H1 (cell line): ENCODE measurements around the gene ZNF133. TPM values are rescaled to one million over a fixed set of nuclear protein-coding genes. Genes with fewer than 3 reads are reported as not detected.

Source experiments
- CTCF ChIA-PET: fragments of 300-600 bp; sonication (Branson Sonifier 250); formaldehyde crosslinking; loops from one replicate; lab custom pipeline; 2021; ENCODE audit not compliant: partially characterized antibody; lab: Charles Lee
- POLR2A ChIA-PET: fragments of 300-600 bp; sonication (Branson Sonifier 250); formaldehyde crosslinking; loops from one replicate; lab custom pipeline; 2021; ENCODE audit warnings: inconsistent platforms; ENCODE audit not compliant: partially characterized antibody; lab: Charles Lee
- DNase-seq, 2 experiments: peaks; one replicate each; pipeline versions ENCODE4 v3.0.0 to v3.0.0-alpha.2; 2010 to 2022; ENCODE audit warnings: low spot score in 2 of 2, low read depth in 1 of 2, mixed read lengths in 1 of 2
- FAIRE-seq: peaks from 2 replicates; lab custom pipeline; 2011; peaks lifted over from hg19 to GRCh38; lab: Jason Lieb, UNC
- H2AFZ ChIP-seq: 2 replicates; pipeline ENCODE4 v1.8.1; 2012; ENCODE audit warnings: low read length, inconsistent platforms
- H2AK5ac ChIP-seq: 2 replicates; pipeline ENCODE4 v1.6.1; 2013; ENCODE audit warnings: low read depth, low read length
- H2BK120ac ChIP-seq: replicated peaks from 2 replicates; pipeline ENCODE3; 2013; ENCODE audit warnings: low read depth, low read length, inconsistent platforms
- H2BK12ac ChIP-seq: 2 replicates; pipeline ENCODE4 v1.6.1; 2013; ENCODE audit warnings: low read depth, low read length
- H2BK15ac ChIP-seq: 2 replicates; pipeline ENCODE4 v1.6.1; 2013; ENCODE audit warnings: low read length
- H2BK20ac ChIP-seq: 2 replicates; pipeline ENCODE4 v1.6.1; 2013; ENCODE audit warnings: low read length
- H2BK5ac ChIP-seq: 2 replicates; pipeline ENCODE4 v1.6.1; 2013; ENCODE audit warnings: low read depth, low read length
- H3K14ac ChIP-seq: 2 replicates; pipeline ENCODE4 v1.6.1; 2013; ENCODE audit warnings: inconsistent platforms; ENCODE audit not compliant: insufficient read length
- H3K18ac ChIP-seq: 2 replicates; pipeline ENCODE4 v1.6.1; 2013; ENCODE audit warnings: low read length; ENCODE audit errors: extremely low read depth
- H3K23ac ChIP-seq: 2 replicates; pipeline ENCODE4 v1.6.1; 2013; ENCODE audit warnings: inconsistent platforms; ENCODE audit not compliant: insufficient read length
- H3K23me2 ChIP-seq: 2 replicates; pipeline ENCODE4 v1.6.1; 2013; ENCODE audit warnings: low read depth, low read length
- H3K27ac ChIP-seq: 2 replicates; pipeline ENCODE4 v1.6.1; 2011; ENCODE audit warnings: low read depth, low read length, inconsistent platforms
- H3K27me3 ChIP-seq, 4 experiments: replicated peaks in 1 of 4; 1 replicate in 1 of 4; 2 replicates in 3 of 4; pipeline versions ENCODE4 v1.6.1 to v1.8.1; 2011 to 2013; ENCODE audit warnings: low read length in 3 of 4, mild to moderate bottlenecking in 3 of 4, inconsistent platforms in 2 of 4, mixed read lengths in 2 of 4, moderate library complexity in 1 of 4; ENCODE audit not compliant: control insufficient read depth in 3 of 4, insufficient read depth in 3 of 4; ENCODE audit errors: extremely low read depth in 1 of 4
- H3K36me3 ChIP-seq, 4 experiments: 2 replicates each; pipeline versions ENCODE4 v1.6.1 to v1.8.1; 2011 to 2013; ENCODE audit warnings: mild to moderate bottlenecking in 4 of 4, low read length in 3 of 4, moderate library complexity in 2 of 4, control low read depth in 1 of 4, inconsistent platforms in 1 of 4; ENCODE audit not compliant: insufficient read depth in 4 of 4, control insufficient read depth in 2 of 4
- H3K4ac ChIP-seq: replicated peaks from 2 replicates; pipeline ENCODE3; 2013; ENCODE audit warnings: low read length, low read depth, mixed read lengths, inconsistent platforms; ENCODE audit not compliant: insufficient read length
- H3K4me1 ChIP-seq, 4 experiments: replicated peaks in 1 of 4; 1 replicate in 1 of 4; 2 replicates in 3 of 4; pipeline versions ENCODE4 v1.6.1 to v1.8.1; 2011 to 2013; ENCODE audit warnings: low read length in 3 of 4, inconsistent platforms in 2 of 4, mixed read lengths in 1 of 4; ENCODE audit not compliant: insufficient read depth in 4 of 4, control insufficient read depth in 3 of 4
- H3K4me2 ChIP-seq, 2 experiments: 2 replicates each; pipeline versions ENCODE4 v1.6.1 to v1.8.1; 2011 to 2013; ENCODE audit warnings: low read depth in 2 of 2, low read length in 2 of 2, control low read depth in 1 of 2, inconsistent platforms in 1 of 2, mild to moderate bottlenecking in 1 of 2; ENCODE audit not compliant: insufficient read depth in 1 of 2
- H3K4me3 ChIP-seq, 4 experiments: fragments of 200-600, 300-600 bp in 1 of 4; sonication (generic), shearing (Covaris generic), sonication (Bioruptor Twin) in 1 of 4; 2 replicates each; pipeline versions ENCODE4 v1.5.1 to v1.8.1; 2011 to 2016; ENCODE audit warnings: low read length in 4 of 4, low read depth in 3 of 4, control low read depth in 2 of 4, inconsistent platforms in 2 of 4, mild to moderate bottlenecking in 2 of 4, mixed read lengths in 1 of 4, moderate library complexity in 1 of 4; ENCODE audit not compliant: insufficient read depth in 2 of 4; ENCODE audit errors: extremely low read depth in 1 of 4
- H3K56ac ChIP-seq: replicated peaks from 2 replicates; pipeline ENCODE3; 2013; ENCODE audit warnings: low read depth, mild to moderate bottlenecking, mixed read lengths, low read length, inconsistent platforms; ENCODE audit not compliant: insufficient read length
- H3K79me1 ChIP-seq: 2 replicates; pipeline ENCODE4 v1.6.1; 2013; ENCODE audit warnings: low read depth, low read length, control low read depth
- H3K79me2 ChIP-seq, 2 experiments: 2 replicates each; pipeline versions ENCODE4 v1.6.1 to v1.8.1; 2012 to 2013; ENCODE audit warnings: low read length in 2 of 2, mild to moderate bottlenecking in 2 of 2, inconsistent platforms in 1 of 2; ENCODE audit not compliant: insufficient read depth in 2 of 2, control insufficient read depth in 1 of 2
- H3K9ac ChIP-seq, 4 experiments: replicated peaks in 1 of 4; 1 replicate in 1 of 4; 2 replicates in 3 of 4; pipeline versions ENCODE4 v1.6.1 to v1.8.1; 2011 to 2013; ENCODE audit warnings: low read depth in 3 of 4, low read length in 3 of 4, control low read depth in 2 of 4, mild to moderate bottlenecking in 2 of 4, moderate library complexity in 2 of 4, inconsistent platforms in 1 of 4; ENCODE audit errors: extremely low read depth in 1 of 4
- H3K9me3 ChIP-seq, 2 experiments: 2 replicates each; pipeline versions ENCODE4 v1.6.1 to v1.8.1; 2012 to 2013; ENCODE audit warnings: mild to moderate bottlenecking in 2 of 2, moderate library complexity in 2 of 2, control low read depth in 1 of 2, inconsistent platforms in 1 of 2, low read depth in 1 of 2, low read length in 1 of 2, mixed read lengths in 1 of 2; ENCODE audit not compliant: insufficient read depth in 2 of 2
- H4K20me1 ChIP-seq, 2 experiments: replicated peaks in 1 of 2; 2 replicates each; pipeline versions ENCODE3 to v1.8.1; 2011 to 2013; ENCODE audit warnings: inconsistent platforms in 2 of 2, low read length in 2 of 2, mild to moderate bottlenecking in 1 of 2; ENCODE audit not compliant: insufficient read depth in 2 of 2, control insufficient read depth in 1 of 2
- H4K5ac ChIP-seq: 2 replicates; pipeline ENCODE4 v1.6.1; 2013; ENCODE audit warnings: low read length, low read depth, mixed read lengths, inconsistent platforms; ENCODE audit not compliant: insufficient read length
- H4K8ac ChIP-seq: 2 replicates; pipeline ENCODE4 v1.8.0; 2013; ENCODE audit warnings: mild to moderate bottlenecking, moderate library complexity, low read length, inconsistent platforms; ENCODE audit not compliant: insufficient read depth; ENCODE audit errors: extremely low read depth
- H4K91ac ChIP-seq: replicated peaks from 2 replicates; pipeline ENCODE3; 2013; ENCODE audit warnings: low read length, mixed read lengths, inconsistent platforms; ENCODE audit not compliant: insufficient read length
- CBX5 ChIP-seq: fragments of 300-800, 300-1000 bp; sonication (generic); IDR thresholded peaks from 2 replicates; pipeline ENCODE4 v1.7.1; 2016; ENCODE audit warnings: antibody characterized with exemption, low read length, low read depth
- GTF2F1 ChIP-seq: IDR thresholded peaks from 2 replicates; pipeline ENCODE4 v1.6.1; 2012; ENCODE audit warnings: low read depth, low read length, improper control_type of control experiment, borderline replicate concordance
- MAFK ChIP-seq: IDR thresholded peaks from 2 replicates; pipeline ENCODE4 v1.6.1; 2012; ENCODE audit warnings: low read depth, mild to moderate bottlenecking, improper control_type of control experiment, low read length
- SP2 ChIP-seq: IDR thresholded peaks from 2 replicates; pipeline ENCODE4 v1.6.1; 2012; ENCODE audit warnings: mild to moderate bottlenecking, low read length, inconsistent platforms
- TAF1 ChIP-seq: IDR thresholded peaks from 2 replicates; pipeline ENCODE4 v1.6.1; 2011; ENCODE audit warnings: mild to moderate bottlenecking, low read depth, low read length
- WGBS, 2 experiments: shearing (Covaris generic) in 1 of 2; methylation state at CpG; one replicate each; pipeline versions ENCODE4 v1.1.6 to v1.1.7; 2013 to 2015; ENCODE audit warnings: low lambda C conversion rate in 2 of 2, mixed read lengths in 2 of 2, inconsistent platforms in 1 of 2, low coverage in 1 of 2, missing lambda C conversion rate in 1 of 2; ENCODE audit not compliant: insufficient replicate concordance in 2 of 2, insufficient coverage in 1 of 2, insufficient read length in 1 of 2; ENCODE audit errors: extremely low coverage in 1 of 2, missing lambda C conversion rate in 1 of 2; 5-methylcytosine and 5-hydroxymethylcytosine counted together
- polyA plus RNA-seq, 7 experiments: library from polyadenylated mRNA; depleted of rRNA in 3 of 7; stranded (reverse) in 5 of 7; unstranded in 2 of 7; fragments of >200 nt in 5 of 7; fragments of 200-250 nt in 2 of 7; gene quantifications; 1 replicate in 5 of 7; 2 replicates in 1 of 7; 4 replicates in 1 of 7; pipeline versions ENCODE4 v1.2.1 to v1.2.3, GENCODE V29; 2011 to 2013; ENCODE audit warnings: missing spikeins in 2 of 7, mixed read lengths in 2 of 7
- total RNA-seq: library from RNA; stranded (reverse); fragmentation: NEBNext Ultra II Directional; extraction: Animal tissue kit (Norgen Biotek cat#: 25700); gene quantifications from 2 replicates; pipeline ENCODE4 v1.2.1, GENCODE V29; 2021

Gene ZNF133
- total and polyA plus RNA-seq, 2 of the 8 experiments (the other 6 are each of a cell fraction or from before 2014, with no cell fraction given), result 12.1 to 15.8 TPM

DNA sequence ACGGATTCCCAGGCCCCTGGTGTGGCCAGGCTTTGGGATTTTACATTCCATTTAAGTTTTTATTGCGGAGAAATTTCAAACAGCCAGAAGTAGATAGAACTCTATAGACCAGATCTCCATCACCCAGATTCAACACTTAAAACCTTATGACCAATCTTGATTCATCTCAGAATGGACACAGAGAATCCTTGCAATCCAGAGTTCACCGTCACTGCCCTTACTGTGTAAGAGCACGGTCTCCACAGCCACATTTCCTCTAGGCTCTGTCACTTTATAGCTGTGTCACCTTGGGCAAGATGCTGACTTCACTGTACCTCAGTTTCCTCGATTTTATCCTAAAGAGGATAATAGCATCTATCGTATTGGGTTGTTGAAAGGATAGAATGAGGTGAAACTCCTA is 979 bp downstream of the ZNF133 start:
- Histone ChIP-seq H3K79me2 (peaks cover 0 to 18% of the 10 kb centered on the region in 2 experiments; a peak in 1 of 4 replicates), H3K23ac (no peak overlapping the region), H3K27me3 (no peaks in the 10 kb centered on the region), H3K9ac (peak overlapping the region; percentile 53 to 84 (median 72)), H3K4me1 (peaks cover 0 to 6% (median 2%) of the 10 kb centered on the region in 4 experiments; a peak in 1 of 7 replicates), H2BK20ac (no peak overlapping the region), H2AK5ac (no peak overlapping the region), H3K79me1 (peaks cover 7% of the 10 kb centered on the region; the same call in 1 of the 2 replicates), H3K27ac (no peak overlapping the region), H3K36me3 (peaks cover 0 to 5% (median 0%) of the 10 kb centered on the region in 4 experiments; a peak in 2 of 8 replicates), H3K56ac (no peak overlapping the region), H3K9me3 (peaks cover 0 to 6% of the 10 kb centered on the region in 2 experiments; a peak in 3 of 4 replicates), H2BK12ac (no peak overlapping the region), H2AFZ (no peak overlapping the region), H3K4me2 (peak overlapping the region; percentile 89 to 94), H3K4ac (no peak overlapping the region), H3K4me3 (peak overlapping the region; percentile 84 to 93 (median 92)), H2BK120ac (no peak overlapping the region), H3K14ac (no peak overlapping the region), H4K5ac (no peak overlapping the region), H2BK5ac (no peak overlapping the region), H3K18ac (peak overlapping the region; percentile 79; the same call in 1 of the 2 replicates), H3K23me2 (peaks cover 12% of the 10 kb centered on the region), H4K8ac (peak overlapping the region; percentile 75; the same call in 1 of the 2 replicates), H4K91ac (no peak overlapping the region), H4K20me1 (no peaks in the 10 kb centered on the region), H2BK15ac (no peak overlapping the region)
- FAIRE-seq, result no peak
- no peak for DNase-seq
- CTCF ChIA-PET, result interaction anchor here (0.7 to 1.2 kb wide), 2 partner anchors 15 to 28 kb away, joined by 3 read pairs; no protein-coding TSS in a partner anchor
- 81% methylated on average over 6 of the region's 6 CpGs; no CpG with 5 or more reads in 1 of the 2 experiments for WGBS, 2 experiments
- TF ChIP-seq GTF2F1 (no peak), SP2 (no peak), MAFK (no peak), CBX5 (no peak), TAF1 (no peak)
- POLR2A ChIA-PET, result interaction anchor here (0.8 to 2.3 kb wide), 10 partner anchors 10 to 218 kb away, joined by 3 to 10 read pairs (median 4); partner anchors contain the start of gene SEC23B
